CD4-positive, alpha-beta T cell treated with Interleukin-15 for 1 hour (primary cell): Measurements from ENCODE around the gene PPP2R2D.

Source experiments
- DNase-seq: peaks from one replicate; pipeline ENCODE4 v3.0.0-alpha.2; 2020

The PPP2R2D gene

DNA sequence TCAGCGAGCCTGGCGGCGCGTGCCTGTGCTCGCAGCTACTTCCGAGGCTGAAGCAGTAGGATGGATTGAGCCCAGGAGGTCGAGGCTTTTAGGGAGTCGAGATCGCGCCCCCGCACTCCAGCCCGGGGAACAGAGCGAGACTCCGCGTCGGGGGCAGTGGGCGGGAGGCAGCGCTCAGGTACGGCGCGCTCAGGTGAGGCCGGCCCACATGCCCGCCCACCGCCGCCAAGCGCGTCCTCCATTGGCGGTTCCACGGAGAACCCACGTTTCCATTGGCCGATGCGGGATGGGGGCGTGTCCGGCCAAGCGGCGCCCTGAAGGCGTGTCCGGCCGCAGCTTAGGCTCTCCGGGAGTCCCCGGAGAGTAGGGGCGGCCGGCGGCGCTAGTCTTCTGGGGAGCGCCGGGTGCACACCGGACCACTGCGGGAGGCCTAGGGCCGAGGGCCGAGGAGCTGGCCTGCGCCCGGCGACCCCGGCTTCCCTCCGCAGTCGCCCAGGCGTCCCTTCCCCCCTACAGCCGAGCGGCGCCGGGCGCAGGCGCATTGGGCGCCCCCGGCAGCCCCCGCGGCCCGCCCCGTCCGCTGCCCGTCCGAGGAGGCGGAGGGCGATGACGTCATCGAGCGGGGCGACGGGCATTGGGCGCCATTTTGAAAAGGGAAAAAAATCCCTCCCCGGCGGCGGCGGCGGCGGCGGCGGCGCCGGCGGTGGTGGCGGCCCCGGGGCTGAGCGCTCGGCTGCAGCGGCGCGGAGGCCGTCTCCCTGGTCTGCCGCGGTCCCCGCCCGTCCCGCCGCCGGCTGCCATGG lies at the start of gene PPP2R2D:
PPP2R2D (plus strand) TSS at position 659 of the 803 bp plus-strand sequence; CDS start at position 800, 141 bp downstream.
- DNase-seq: peak; percentile 94

DNA sequence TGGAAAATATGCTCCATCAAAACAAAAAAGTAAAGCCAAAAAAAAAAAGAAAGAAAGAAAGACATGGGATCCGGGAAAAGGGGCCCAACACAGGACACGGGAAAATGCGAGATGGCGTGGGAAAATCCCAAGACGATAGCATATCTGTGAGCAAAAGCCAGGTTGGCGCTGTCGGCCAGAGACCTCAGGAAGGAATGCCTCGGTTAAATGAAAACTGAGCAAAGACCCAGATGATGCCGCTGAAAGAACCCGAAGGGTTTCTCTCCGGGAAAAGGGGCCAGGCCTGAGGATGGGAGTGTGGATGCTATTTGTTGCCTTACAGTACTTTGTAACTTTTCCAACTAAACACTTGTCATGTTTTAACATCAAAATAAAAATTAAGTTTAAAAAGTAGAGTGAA lies 49.5 kb upstream of the PPP2R2D start:
- no peak for DNase-seq

DNA sequence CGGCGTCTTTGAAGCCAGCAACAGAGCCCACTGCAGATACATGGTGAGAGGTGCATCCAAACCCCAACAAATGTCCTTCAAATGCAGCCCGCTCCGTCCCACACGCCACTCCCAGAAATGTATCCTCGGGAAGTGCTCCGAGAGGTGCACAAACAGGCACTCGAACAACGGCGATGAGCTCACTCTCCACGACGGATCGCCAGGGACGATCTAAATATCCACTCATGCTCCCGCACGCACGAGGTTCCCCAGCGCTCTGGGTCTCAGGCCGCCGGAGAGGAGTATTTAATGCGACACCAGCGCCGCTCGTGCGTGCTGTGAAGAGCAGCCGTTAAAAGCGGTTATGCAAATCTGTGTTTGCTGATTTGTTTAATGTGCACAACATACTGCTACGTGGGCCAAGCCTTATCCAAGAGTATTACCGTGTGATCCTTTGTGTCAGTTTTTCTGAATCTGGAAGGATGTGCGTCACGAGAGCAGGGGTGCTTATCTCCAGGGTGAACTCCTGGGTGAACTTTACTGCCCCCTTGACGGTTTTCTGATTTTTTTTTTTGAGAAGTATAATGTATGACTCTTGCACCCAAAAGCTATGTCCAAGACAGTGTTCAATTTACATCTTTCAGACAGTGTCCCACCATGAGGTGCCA lies 48.5 kb upstream of the PPP2R2D start:
- no peak for DNase-seq

DNA sequence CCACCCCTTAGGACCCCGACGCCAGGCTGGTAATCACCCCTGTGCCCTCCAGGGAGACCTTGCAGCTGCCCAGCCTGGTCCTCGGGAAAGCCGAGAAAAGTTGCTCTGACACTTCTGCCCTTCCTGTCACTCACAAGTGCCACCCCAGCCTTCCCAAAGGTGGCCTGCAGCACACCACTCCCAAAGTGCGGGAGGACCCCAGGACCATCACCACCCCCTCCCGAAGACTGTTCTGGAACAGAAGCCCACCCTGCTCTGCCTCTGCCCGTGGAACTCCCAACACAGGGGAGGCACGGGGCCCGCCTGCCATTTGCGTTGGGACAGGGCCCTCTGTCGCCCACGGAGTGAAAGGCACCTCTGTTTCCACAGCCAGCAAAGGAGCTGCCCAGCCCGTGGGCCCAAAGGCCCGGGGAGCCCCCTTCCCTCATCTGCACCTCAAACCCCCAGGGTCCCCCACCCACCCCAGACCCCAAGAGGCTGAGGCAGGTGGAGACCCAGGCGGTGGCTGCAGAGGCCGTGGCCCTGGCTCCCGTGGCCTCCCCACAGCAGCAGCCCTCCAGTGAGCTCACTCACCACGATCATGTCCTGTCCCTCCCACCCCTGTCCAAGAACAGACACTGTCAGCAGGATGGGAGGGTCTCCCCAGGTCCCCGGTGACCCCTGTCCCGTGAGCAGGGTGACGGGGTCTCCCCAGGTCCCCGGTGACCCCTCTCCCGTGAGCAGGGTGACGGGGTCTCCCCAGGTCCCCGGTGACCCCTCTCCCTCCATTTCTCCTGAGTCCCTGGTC lies 47.8 kb upstream of the PPP2R2D start:
- DNase-seq: no peak

GRCh38 chr10:131853610-131853964 lies 47.2 kb upstream of the PPP2R2D start:
- no peak for DNase-seq

- DNase-seq: no peak
Measured at GRCh38 chr10:131854579-131855335, 46.1 kb upstream of the PPP2R2D start.

- no peak for DNase-seq
Measured at GRCh38 chr10:131855461-131856401, 45.1 kb upstream of the PPP2R2D start.

DNA sequence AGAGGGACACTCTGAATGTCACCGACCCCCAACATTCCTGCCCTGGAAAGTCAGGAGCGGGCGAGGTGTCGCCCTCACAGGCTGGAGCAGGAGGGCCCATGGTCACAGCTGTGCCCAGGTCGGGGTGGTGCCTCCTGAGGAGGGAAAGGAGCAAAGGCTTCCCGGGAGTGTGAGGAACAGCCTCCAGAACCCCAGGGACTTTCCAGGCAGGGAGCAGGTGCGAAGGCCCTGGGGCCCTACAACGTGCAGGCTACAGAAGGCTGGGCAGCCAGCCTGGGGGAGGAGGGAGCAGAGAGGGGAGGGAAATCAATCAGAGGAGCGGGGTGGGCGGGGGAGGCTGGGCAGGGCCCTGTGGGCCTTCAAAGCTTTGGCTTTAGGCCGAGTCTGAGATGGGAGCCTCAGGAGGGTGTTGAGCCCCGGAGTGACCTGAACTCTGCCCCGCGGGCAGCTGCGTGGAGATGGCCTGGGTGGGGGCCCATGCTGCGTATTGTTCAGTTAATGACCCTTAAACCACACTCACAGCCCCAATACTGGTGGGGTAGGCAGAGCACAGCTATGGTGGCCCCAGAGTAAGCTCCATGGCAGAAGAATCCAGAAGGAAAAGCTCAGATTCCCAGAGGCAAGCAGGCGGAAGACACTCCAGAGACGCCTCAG lies 44.2 kb upstream of the PPP2R2D start:
- DNase-seq: no peak

- no peak for DNase-seq
Measured at GRCh38 chr10:131857156-131858117, 43.4 kb upstream of the PPP2R2D start.

- DNase-seq: no peak
Measured at GRCh38 chr10:131858118-131858515, 42.7 kb upstream of the PPP2R2D start.

DNA sequence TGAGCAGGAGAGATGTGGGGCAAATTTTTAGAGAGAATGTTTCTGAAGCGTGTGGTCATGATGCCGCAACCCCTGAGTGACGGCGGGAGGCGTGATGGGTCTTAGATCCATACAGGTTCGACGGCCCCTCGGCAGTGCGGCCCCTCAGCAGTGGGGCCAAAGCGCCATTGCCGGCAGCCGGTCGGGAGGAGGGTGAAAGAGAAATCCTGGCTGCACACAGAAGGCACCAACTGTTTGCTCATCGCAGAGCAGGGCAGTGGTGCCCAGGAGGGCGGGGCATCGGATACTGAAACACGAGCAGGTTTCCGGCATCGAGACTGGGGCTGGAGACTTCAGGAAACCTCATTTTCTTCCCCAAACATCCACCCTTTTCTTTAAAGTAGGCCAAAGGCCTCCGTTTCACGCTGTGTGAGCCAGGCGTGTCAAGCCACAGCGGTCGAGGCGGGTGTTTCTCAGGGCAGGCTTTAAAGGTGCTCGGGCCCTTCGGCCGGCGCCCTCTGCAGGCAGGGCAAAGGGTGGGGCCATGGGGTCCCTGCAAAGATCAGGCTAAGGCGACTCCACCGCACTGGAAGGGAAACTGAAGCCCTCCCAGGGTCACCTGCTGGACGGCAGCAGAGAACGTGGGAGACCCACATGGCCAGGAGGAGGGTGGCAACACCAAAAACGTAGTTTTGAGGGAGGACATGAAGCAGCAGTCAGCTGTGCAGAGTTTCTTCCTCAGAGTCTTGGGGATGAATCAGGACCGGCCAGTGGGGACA lies 42.0 kb upstream of the PPP2R2D start:
- DNase-seq: no peak

DNA sequence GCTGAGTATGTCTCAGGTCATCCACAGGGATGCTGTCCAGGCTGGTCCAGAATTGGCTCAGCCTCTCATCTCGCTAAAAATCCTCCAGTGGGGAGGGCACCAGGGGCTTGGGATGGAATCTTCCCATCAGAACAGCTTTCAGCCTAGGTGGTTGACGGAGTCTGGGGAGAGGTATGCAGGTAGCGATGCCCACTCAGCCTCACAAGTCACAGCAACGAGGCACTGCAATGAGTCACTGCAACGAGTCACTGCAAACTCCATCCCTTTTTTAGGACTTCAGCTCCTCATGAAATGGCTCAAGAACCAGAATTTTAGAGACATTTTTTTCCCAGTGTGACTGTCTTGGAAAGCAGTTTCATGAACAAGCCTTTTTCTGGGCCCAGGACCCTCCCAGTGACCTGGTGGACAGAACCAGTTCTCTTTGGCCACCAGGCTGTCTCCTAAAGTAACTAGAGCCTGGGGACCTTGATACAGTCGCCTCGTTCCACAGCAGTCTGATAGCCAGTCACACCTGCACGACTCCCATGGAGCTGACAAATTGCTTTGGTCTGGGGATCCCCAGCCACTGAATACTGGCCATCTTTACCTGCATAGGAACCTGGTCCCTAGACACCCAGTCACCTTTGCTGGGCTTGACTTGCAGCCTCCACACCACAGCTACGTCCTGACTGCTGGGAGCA lies 41.3 kb upstream of the PPP2R2D start:
- no peak for DNase-seq

GRCh38 chr10:131860311-131860710 lies 40.5 kb upstream of the PPP2R2D start:
- no peak for DNase-seq

GRCh38 chr10:131860806-131861440 lies 39.9 kb upstream of the PPP2R2D start:
- DNase-seq: no peak

DNA sequence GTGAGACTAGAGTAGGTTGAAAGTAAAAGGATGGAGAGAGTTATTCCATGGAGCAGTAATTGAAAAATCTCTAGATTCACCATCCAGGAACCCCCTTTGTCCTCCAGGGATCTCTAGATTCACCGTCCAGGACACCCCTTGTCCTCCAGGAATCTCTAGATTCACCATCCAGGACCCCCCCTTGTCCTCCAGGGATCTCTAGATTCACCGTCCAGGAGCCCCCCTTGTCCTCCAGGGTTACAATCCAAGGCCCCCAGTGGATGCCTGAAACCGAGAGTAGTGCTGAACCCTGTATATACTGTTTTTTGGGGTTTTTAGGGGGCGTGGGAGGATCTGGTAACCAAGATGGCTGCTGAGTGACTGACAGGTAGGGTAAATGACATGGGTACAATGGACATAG lies 38.3 kb upstream of the PPP2R2D start:
- DNase-seq: no peak

- no peak for DNase-seq
Measured at GRCh38 chr10:131865223-131865917, 35.4 kb upstream of the PPP2R2D start.

DNA sequence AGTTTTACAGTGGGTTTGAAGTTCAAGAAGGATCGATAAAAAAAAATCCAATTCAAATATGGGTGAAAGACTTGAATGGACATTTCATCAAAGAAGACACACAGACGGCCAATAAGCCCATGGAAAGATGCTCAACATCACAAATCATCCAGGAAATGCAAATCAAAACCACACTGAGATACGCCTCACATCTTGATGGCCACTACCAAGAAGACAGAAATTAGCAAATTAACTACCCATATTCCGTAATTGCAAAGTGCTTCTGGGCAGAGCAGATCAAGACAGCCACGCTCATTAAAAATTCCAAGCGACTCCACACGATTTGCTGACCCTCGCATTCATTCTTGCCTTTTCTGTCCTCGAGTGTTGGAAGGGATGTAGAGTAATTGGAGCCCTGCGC lies 34.1 kb upstream of the PPP2R2D start:
- no peak for DNase-seq
